HG02943 (cell line): ENCODE results near the gene STEAP4.
"Not testable (repeated sequence)": the region's sequence is repeated elsewhere in the genome, so short reads cannot be mapped to it uniquely, and the experiment has no call there.

Experiments
- ATAC-seq: cut with Tn5 transposase; IDR thresholded peaks from one replicate; pipeline ENCODE4 v1.9.1; 2021; ENCODE audit warnings: mild to moderate bottlenecking, low read depth, moderate library complexity; ENCODE audit not compliant: unreplicated experiment

Gene STEAP4

GRCh38 chr7:88274856-88275255, 31.8 kb downstream of the STEAP4 start:
- not testable (repeated sequence) for ATAC-seq

DNA sequence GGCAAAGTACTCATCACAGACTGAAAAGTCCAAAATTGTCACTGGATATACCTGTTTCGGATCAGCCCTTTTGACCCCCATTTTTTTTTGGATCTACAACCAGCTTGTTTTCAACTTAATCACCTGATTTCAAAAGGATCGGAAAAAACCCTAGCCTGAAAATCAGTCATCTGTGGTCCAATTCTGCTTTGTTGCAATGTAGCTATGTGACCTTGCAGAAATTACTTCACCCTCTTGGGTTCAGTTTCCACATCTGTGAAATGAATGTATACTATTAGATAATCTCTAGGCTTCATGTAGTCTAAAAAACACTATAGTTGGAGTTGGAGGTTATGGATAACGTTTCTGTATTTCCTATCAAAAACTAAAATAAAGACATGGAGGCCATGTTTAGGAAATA, 37.1 kb downstream of the STEAP4 start:
- no peak for ATAC-seq

- ATAC-seq: no peak
Observed at GRCh38 chr7:88268858-88269257, 37.8 kb downstream of the STEAP4 start.

DNA sequence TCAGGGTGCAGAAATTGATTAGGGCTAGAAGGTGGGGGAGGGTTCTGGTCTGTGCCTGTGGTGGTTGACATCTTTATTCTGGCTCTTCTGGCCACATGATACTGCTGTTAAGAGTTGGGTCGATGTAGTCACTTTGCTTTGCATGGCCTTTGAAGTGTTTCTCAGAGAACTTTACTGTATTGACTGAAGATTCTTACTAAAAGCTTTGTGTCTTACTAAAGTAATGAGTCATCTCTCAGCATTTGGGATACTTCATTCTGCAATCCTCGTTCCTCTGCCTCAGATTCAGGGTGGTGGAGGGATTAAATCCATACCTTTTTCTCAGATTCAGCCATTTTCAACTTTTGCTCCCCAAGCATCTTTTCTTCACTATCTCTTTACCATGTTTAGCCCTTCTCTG, 38.6 kb downstream of the STEAP4 start:
- ATAC-seq: no peak

DNA sequence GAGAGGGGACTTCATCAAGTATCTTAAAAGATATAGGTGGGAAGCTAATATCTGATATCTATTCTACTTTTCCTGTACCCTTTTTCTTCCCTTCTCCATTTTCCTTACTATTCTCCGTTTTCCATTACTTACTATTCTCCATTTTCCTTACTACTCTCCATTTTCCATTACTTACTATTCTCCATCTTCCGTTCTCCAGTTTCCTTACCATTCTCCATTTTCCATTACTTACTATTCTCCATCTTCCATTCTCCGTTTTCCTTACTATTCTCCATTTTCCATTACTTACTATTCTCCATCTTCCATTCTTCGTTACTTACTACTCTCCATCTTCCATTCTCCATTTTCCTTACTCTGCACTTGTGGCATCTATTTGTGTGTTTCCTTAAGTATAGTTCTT, 39.3 kb downstream of the STEAP4 start:
- no peak for ATAC-seq

DNA sequence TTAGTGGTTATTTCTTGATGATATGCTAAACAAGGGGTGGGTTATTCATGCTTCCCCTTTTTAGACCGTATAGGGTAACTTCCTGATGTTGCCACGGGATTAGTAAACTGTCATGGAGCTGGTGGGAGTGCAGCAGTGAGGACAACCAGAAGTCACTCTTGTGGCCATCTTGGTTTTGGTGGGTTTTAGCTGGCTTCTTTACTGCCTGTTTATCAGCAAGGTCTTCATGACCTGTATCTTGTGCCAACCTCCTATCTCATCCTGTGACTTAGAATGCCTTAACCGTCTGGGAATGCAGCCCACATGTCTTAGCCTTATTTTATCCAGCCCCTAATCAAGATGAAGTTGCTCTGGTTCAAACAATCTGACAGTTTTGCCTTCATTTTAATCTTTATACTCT, 41.7 kb downstream of the STEAP4 start:
- ATAC-seq: not testable (repeated sequence)

GRCh38 chr7:88262562-88262961, 44.1 kb downstream of the STEAP4 start:
- ATAC-seq: no peak

GRCh38 chr7:88260719-88261118, 46.0 kb downstream of the STEAP4 start:
- no peak for ATAC-seq

DNA sequence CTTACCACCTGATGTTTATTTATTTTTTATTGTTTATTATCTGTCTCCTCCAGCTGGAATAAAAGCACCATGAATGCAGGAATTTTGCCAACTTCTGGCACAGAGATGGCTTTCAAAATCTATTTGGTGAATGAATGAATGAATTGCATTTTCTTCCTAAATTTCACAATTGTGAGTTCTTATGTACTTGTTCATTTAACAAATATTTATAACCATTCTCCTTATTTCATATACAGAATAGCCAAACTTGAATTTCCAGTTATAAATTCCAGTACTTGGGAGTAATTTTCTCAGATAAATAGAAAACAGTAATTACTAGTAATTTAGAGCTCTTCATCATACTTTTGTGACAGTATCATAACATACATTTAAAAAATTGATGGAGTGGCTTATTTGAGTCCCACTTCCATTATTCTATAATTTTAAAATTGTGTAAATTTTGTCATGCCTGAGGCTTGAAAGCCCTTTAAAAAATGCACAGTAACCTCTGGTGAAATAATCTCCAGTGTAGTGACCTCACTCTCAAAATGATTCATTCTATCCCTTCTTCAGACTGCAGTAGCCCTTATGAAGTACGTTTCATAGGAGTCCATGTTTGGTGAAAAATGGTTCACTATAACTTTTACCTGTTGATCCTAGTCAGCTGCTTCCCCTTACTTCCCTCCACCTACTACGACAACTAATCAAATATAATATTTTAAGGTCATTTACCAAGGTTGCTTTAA, 46.9 kb downstream of the STEAP4 start:
- no peak for ATAC-seq

- not testable (repeated sequence) for ATAC-seq
Observed at GRCh38 chr7:88258296-88258695, 48.4 kb downstream of the STEAP4 start.

- no peak for ATAC-seq
Observed at GRCh38 chr7:88256906-88257305, 49.8 kb downstream of the STEAP4 start.

DNA sequence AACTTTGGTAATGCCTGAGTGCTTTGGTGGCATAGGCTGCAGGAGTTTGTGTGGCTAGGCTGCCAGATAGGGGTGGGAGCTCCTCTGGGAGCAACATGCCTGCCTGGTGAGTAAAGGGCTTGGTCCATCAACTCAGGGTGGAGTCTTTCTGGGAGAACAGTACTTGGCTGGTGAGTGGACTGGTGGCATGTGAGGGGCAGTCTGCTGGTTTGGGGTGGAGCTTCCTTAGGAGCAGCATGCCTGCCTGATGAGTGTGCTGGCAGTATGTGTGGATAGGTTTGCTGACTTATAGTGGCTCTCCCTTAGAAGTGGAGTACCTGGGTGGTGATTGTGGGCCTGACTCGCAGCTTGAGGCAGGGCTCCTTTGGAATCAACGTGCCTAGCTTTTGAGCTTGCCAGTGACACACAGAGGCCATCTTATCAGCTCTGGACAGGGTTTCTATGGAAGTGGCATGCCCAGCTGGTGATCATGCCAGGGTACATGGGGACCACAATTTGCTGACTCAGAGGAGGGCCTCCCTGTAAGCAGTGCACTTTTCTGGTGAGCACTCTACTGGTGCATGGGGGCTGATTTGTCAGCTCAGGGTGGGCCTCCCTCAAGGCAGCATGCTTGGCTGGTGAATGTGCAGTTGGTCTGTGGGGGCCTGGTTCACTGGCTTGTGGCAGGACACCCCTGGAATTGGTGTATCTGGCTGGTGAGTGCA, 51.8 kb downstream of the STEAP4 start:
- no peak for ATAC-seq

GRCh38 chr7:88253640-88254039, 53.1 kb downstream of the STEAP4 start:
- ATAC-seq: no peak

- ATAC-seq: no peak
Observed at GRCh38 chr7:88244258-88244657, 62.4 kb downstream of the STEAP4 start.

- ATAC-seq: peak; percentile 80
Observed at GRCh38 chr7:88243345-88243909, 63.3 kb downstream of the STEAP4 start.

- ATAC-seq: no peak
Observed at GRCh38 chr7:88239852-88240251, 66.8 kb downstream of the STEAP4 start.

DNA sequence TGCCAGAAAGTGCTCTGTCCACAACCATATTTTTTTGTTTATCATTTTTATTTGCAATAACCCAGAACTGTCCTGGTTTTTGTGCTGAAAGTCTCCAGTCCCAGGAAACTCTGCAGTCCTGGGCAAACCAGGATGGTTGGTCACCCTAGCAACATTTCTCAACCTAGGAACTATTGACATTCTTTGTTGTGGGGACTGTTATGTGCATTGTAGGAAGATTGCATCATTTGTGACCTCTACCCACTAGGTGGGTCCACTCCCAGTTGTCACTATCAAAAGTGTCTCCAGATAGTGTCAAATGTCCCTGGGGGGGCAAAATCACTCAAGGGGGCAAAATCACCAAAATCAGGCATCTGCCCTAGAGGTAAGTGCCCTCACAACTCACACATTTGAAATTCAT, 72.9 kb downstream of the STEAP4 start:
- ATAC-seq: no peak

GRCh38 chr7:88230646-88231045, 76.0 kb downstream of the STEAP4 start:
- ATAC-seq: no peak

- no peak for ATAC-seq
Observed at GRCh38 chr7:88229302-88229995, 77.2 kb downstream of the STEAP4 start.

DNA sequence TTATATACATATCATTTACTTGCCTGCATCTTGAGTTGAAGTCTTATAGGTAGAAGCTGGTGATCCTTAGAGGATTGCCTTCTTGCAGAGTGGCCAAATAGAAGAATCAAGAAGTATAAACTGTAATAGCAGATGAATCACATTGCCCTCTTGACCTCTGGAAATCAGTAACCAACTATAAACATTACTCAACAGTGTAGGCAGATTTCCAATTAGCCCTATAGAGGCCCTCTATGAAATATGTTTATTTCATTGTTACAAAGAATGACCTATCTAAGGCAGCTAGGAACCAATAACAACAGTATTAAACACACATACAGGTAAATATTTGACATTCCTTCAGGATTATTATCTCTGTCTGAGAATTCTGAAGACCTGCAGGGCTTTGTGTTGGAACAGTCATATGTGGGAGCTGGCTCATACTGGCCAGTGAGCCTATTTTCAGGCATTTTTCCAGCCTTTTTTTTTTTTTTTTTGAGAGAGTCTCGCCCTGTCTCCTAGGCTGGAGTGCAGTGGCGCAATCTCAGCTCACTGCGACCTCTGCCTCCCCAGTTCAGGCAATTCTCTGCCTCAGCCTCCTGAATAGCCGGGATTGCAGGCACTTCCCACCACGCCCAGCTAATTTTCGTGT, 79.7 kb downstream of the STEAP4 start:
- no peak for ATAC-seq

GRCh38 chr7:88226201-88226600, 80.5 kb downstream of the STEAP4 start:
- no peak for ATAC-seq
